Keratinocyte (primary cell): ENCODE data around the gene NUDT14. TPM values are rescaled to one million over a fixed set of nuclear protein-coding genes. Genes with fewer than 3 reads are reported as not detected.

ENCODE experiments used
- DNase-seq: peaks from one replicate; pipeline ENCODE4 v3.0.0-alpha.2; 2011; ENCODE audit warnings: low read depth, missing footprints, low spot score
- FAIRE-seq: peaks from 2 replicates; lab custom pipeline; 2011; peaks lifted over from hg19 to GRCh38; lab: Jason Lieb, UNC
- H2AFZ ChIP-seq: 2 replicates; pipeline ENCODE4 v1.6.0; 2012; ENCODE audit warnings: low read length, control low read depth, inconsistent platforms; ENCODE audit not compliant: control insufficient read depth
- H3K27ac ChIP-seq: 2 replicates; pipeline ENCODE4 v1.5.1; 2011; ENCODE audit warnings: low read length; ENCODE audit not compliant: control insufficient read depth, insufficient read depth
- H3K27me3 ChIP-seq: 3 replicates; pipeline ENCODE4 v1.6.0; 2011; ENCODE audit warnings: low read length; ENCODE audit not compliant: control insufficient read depth, insufficient read depth; ENCODE audit errors: extremely low read depth
- H3K36me3 ChIP-seq, 2 experiments: 2 replicates in 1 of 2; 3 replicates in 1 of 2; pipeline ENCODE4 v1.5.1; 2011; ENCODE audit warnings: low read length in 2 of 2, mild to moderate bottlenecking in 1 of 2; ENCODE audit not compliant: control insufficient read depth in 2 of 2, insufficient read depth in 2 of 2; ENCODE audit errors: extremely low read depth in 1 of 2
- H3K4me1 ChIP-seq: 3 replicates; pipeline ENCODE4 v1.5.1; 2011; ENCODE audit warnings: low read length; ENCODE audit not compliant: control insufficient read depth, insufficient read depth; ENCODE audit errors: extremely low read depth
- H3K4me2 ChIP-seq: 3 replicates; pipeline ENCODE4 v1.6.0; 2011; ENCODE audit warnings: low read depth, low read length; ENCODE audit not compliant: control insufficient read depth, insufficient read depth; ENCODE audit errors: extremely low read depth
- H3K4me3 ChIP-seq, 3 experiments: fragments of 200-600 bp in 1 of 3; sonication (generic) in 1 of 3; 2 replicates in 2 of 3; 3 replicates in 1 of 3; pipeline ENCODE4 v1.5.1; 2011 to 2016; ENCODE audit warnings: low read length in 3 of 3, mild to moderate bottlenecking in 3 of 3, control low read depth in 2 of 3, inconsistent platforms in 1 of 3, low read depth in 1 of 3, mixed read lengths in 1 of 3, mixed run types in 1 of 3, moderate library complexity in 1 of 3; ENCODE audit not compliant: control insufficient read depth in 2 of 3, insufficient read depth in 2 of 3; ENCODE audit errors: extremely low read depth in 1 of 3
- H3K79me2 ChIP-seq: 2 replicates; pipeline ENCODE4 v1.6.0; 2012; ENCODE audit warnings: low read length; ENCODE audit not compliant: control insufficient read depth, insufficient read depth
- H3K9ac ChIP-seq: 3 replicates; pipeline ENCODE4 v1.6.0; 2011; ENCODE audit warnings: low read length; ENCODE audit not compliant: control insufficient read depth, insufficient read depth; ENCODE audit errors: extremely low read depth
- H3K9me1 ChIP-seq: 3 replicates; pipeline ENCODE4 v1.6.0; 2011; ENCODE audit warnings: low read length; ENCODE audit not compliant: control insufficient read depth, insufficient read depth; ENCODE audit errors: extremely low read depth
- H3K9me3 ChIP-seq: 2 replicates; pipeline ENCODE4 v1.5.1; 2012; ENCODE audit warnings: low read depth, low read length; ENCODE audit not compliant: control insufficient read depth
- H4K20me1 ChIP-seq: 3 replicates; pipeline ENCODE4 v1.6.0; 2011; ENCODE audit warnings: low read length; ENCODE audit not compliant: control insufficient read depth, insufficient read depth; ENCODE audit errors: extremely low read depth
- CTCF ChIP-seq, 3 experiments: IDR thresholded peaks in 1 of 3; conservative IDR thresholded peaks in 1 of 3; optimal IDR thresholded peaks in 1 of 3; 2 replicates in 2 of 3; 3 replicates in 1 of 3; pipeline versions ENCODE3 to v1.5.1; 2011; ENCODE audit warnings: low read length in 3 of 3, mild to moderate bottlenecking in 3 of 3, moderate library complexity in 2 of 3, control low read depth in 1 of 3, inconsistent platforms in 1 of 3; ENCODE audit not compliant: insufficient read depth in 2 of 3; ENCODE audit errors: extremely low read depth in 1 of 3
- EZH2 ChIP-seq: IDR thresholded peaks from one replicate; pipeline ENCODE4 v1.6.1; 2012; ENCODE audit warnings: inconsistent platforms, mild to moderate bottlenecking, low read length, moderate library complexity
- dilution Hi-C: fragments of 300-500 bp; cut with MboI; formaldehyde crosslinking; loops from one replicate; pipeline ENCODE4 v1.7.0; 2020; ENCODE audit warnings: low sequenced_read_pairs; ENCODE audit not compliant: extremely low pct_ligation_motif_present
- polyA plus RNA-seq, 5 experiments: library from polyadenylated mRNA; depleted of rRNA in 3 of 5; stranded (reverse) in 3 of 5; stranded (forward) in 1 of 5; unstranded in 1 of 5; fragments of >200 nt; gene quantifications; 1 replicate in 1 of 5; 2 replicates in 3 of 5; 3 replicates in 1 of 5; pipeline versions ENCODE4 v1.2.1 to v1.2.3, GENCODE V29; 2011 to 2012; ENCODE audit warnings: missing spikeins in 2 of 5, low read depth in 1 of 5, low replicate concordance in 1 of 5

The NUDT14 gene
- polyA plus RNA-seq, 1 donor (not counting 4 experiments of a cell fraction or from before 2014, with no cell fraction given) = 15.6 TPM

- Histone ChIP-seq H4K20me1 (no peaks in the 10 kb centered on the region), H3K27ac (no peak overlapping the region), H3K9me3 (no peaks in the 10 kb centered on the region), H3K79me2 (no peaks in the 10 kb centered on the region), H3K9ac (no peak overlapping the region), H3K4me3 (no peak overlapping the region), H3K4me1 (peaks cover 11% of the 10 kb centered on the region), H3K27me3 (peaks cover 3% of the 10 kb centered on the region), H3K9me1 (no peaks in the 10 kb centered on the region), H2AFZ (no peak overlapping the region), H3K36me3 (no peaks in the 10 kb centered on the region), H3K4me2 (no peak overlapping the region)
- DNase-seq = no peak
- dilution Hi-C loops = no loop called here
- FAIRE-seq = peak; percentile 61
- peak; percentile 82 to 93 (median 86) for TF ChIP-seq CTCF (optimal IDR thresholded peaks at IDR 0.05 in 1 of 3, IDR thresholded peaks at IDR 0.05 in 1 of 3, conservative IDR thresholded peaks at IDR 0.05 in 1 of 3; ENCODE audit: extremely low read depth in 1 of 3, insufficient read depth in 2 of 3, low read length in 3 of 3)
- TF ChIP-seq EZH2 = no peak
Measured at GRCh38 chr14:105203057-105203531, 22.0 kb upstream of the NUDT14 start.

DNA sequence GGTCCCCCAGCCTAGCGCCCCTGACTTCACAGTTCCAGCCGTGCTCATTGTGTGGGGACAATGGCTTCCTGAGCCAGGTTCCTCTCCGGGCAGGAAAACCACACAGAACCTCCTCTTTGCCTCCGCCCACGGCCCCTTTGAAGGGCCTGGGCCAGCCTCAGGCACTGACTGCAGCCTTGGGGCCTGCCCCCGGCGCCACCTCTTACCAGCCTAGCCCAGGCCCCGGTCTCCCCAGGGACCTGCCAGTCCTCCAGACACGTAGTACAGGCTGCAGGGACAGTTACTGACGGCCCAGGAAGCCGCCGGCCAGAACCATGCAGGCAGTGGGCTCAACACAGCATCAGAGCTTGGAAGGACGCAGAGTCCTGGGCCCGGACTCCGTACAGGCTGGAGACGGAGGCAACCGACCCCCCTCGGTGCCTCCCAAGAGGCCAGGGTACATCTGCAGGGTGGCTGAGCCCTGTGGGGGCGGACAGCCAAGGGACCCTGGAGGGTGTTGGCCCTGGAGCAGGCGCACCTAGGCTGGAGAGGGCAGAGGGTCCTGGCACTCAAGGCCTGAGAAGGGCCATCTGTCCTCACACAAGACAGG lies 20.9 kb upstream of the NUDT14 start:
- Histone ChIP-seq H3K9me3 (no peaks in the 10 kb centered on the region), H3K9me1 (no peaks in the 10 kb centered on the region), H3K27me3 (peaks cover 13% of the 10 kb centered on the region), H2AFZ (no peak overlapping the region), H3K79me2 (no peaks in the 10 kb centered on the region), H4K20me1 (no peaks in the 10 kb centered on the region), H3K9ac (no peak overlapping the region), H3K4me1 (peaks cover 11% of the 10 kb centered on the region), H3K36me3 (no peaks in the 10 kb centered on the region), H3K27ac (no peak overlapping the region), H3K4me2 (no peak overlapping the region), H3K4me3 (no peak overlapping the region)
- TF ChIP-seq CTCF (optimal IDR thresholded peaks at IDR 0.05 in 1 of 3, IDR thresholded peaks at IDR 0.05 in 1 of 3, conservative IDR thresholded peaks at IDR 0.05 in 1 of 3; ENCODE audit: extremely low read depth in 1 of 3, insufficient read depth in 2 of 3, low read length in 3 of 3) = no peak
- TF ChIP-seq EZH2 = no peak
- dilution Hi-C loops = no loop called here
- DNase-seq (no peak), FAIRE-seq (no peak)
